IPS-11a (cell line): Measurements from ENCODE around the gene TNRC6B.
"Not testable (repeated sequence)": the region's sequence is repeated elsewhere in the genome, so short reads cannot be mapped to it uniquely, and the experiment has no call there.

Experiments
- H3K4me3 ChIP-seq: one replicate; pipeline ENCODE4 v1.5.1; 2013; ENCODE audit warnings: low read depth, low read length, control low read depth

The TNRC6B gene

GRCh38 chr22:40279017-40279416 lies 101.3 kb downstream of the TNRC6B start:
- H3K4me3 ChIP-seq, result no peak overlapping the region

GRCh38 chr22:40281717-40282116 lies 104.0 kb downstream of the TNRC6B start:
- H3K4me3 ChIP-seq, result no peak overlapping the region

GRCh38 chr22:40285513-40285912 lies 107.8 kb downstream of the TNRC6B start:
- H3K4me3 ChIP-seq, result no peak overlapping the region

GRCh38 chr22:40289991-40290459 lies 112.3 kb downstream of the TNRC6B start:
- no peak overlapping the region for H3K4me3 ChIP-seq

GRCh38 chr22:40290516-40290915 lies 112.8 kb downstream of the TNRC6B start:
- no peak overlapping the region for H3K4me3 ChIP-seq

GRCh38 chr22:40294696-40295095 lies 117.0 kb downstream of the TNRC6B start:
- no peak overlapping the region for H3K4me3 ChIP-seq

GRCh38 chr22:40300316-40300715 lies 122.6 kb downstream of the TNRC6B start:
- no peak overlapping the region for H3K4me3 ChIP-seq

- no peak overlapping the region for H3K4me3 ChIP-seq
These were observed 123.4 kb downstream of the TNRC6B start for GRCh38 chr22:40300884-40301672.

GRCh38 chr22:40302149-40302548 lies 124.4 kb downstream of the TNRC6B start:
- no peak overlapping the region for H3K4me3 ChIP-seq

- no peak overlapping the region for H3K4me3 ChIP-seq
These were observed 127.9 kb downstream of the TNRC6B start for GRCh38 chr22:40305625-40306024.

- no peak overlapping the region for H3K4me3 ChIP-seq
These were observed 131.4 kb downstream of the TNRC6B start for GRCh38 chr22:40308999-40309573.

GRCh38 chr22:40309631-40310030 lies 131.9 kb downstream of the TNRC6B start:
- H3K4me3 ChIP-seq, result no peak overlapping the region

GRCh38 chr22:40310081-40310767 lies 132.5 kb downstream of the TNRC6B start:
- no peak overlapping the region for H3K4me3 ChIP-seq

- no peak overlapping the region for H3K4me3 ChIP-seq
These were observed 133.0 kb downstream of the TNRC6B start for GRCh38 chr22:40310768-40311120.

- H3K4me3 ChIP-seq, result not testable (repeated sequence)
These were observed 133.9 kb downstream of the TNRC6B start for GRCh38 chr22:40311646-40312045.

- H3K4me3 ChIP-seq, result no peak overlapping the region
These were observed 134.3 kb downstream of the TNRC6B start for GRCh38 chr22:40312050-40312449.

- no peak overlapping the region for H3K4me3 ChIP-seq
These were observed 135.3 kb downstream of the TNRC6B start for GRCh38 chr22:40313007-40313406.

GRCh38 chr22:40314041-40314440 lies 136.3 kb downstream of the TNRC6B start:
- no peak overlapping the region for H3K4me3 ChIP-seq

GRCh38 chr22:40320687-40321086 lies 143.0 kb downstream of the TNRC6B start:
- no peak overlapping the region for H3K4me3 ChIP-seq

- no peak overlapping the region for H3K4me3 ChIP-seq
These were observed 144.3 kb downstream of the TNRC6B start for GRCh38 chr22:40322021-40322420.

- H3K4me3 ChIP-seq, result no peak overlapping the region
These were observed 145.2 kb downstream of the TNRC6B start for GRCh38 chr22:40322818-40323447.
